Breast epithelium (tissue), 3 donors: Measurements from ENCODE around the gene KCNN3.

Experiments used
- CTCF ChIP-seq, 3 donors: fragments of 450-650 bp; IDR thresholded peaks; one replicate each; pipeline ENCODE4 v1.5.1; 2016 to 2017; ENCODE audit warnings: antibody characterized with exemption in 3 of 3, mild to moderate bottlenecking in 3 of 3, moderate library complexity in 3 of 3
- POLR2A ChIP-seq: fragments of 450-650 bp; IDR thresholded peaks from one replicate; pipeline ENCODE4 v1.6.1; 2016; ENCODE audit warnings: antibody characterized with exemption, mild to moderate bottlenecking, moderate library complexity
- POLR2AphosphoS5 ChIP-seq, 3 donors: sonication (generic); formaldehyde crosslinking; IDR thresholded peaks; one replicate each; pipeline ENCODE4 v1.6.1; 2017; ENCODE audit warnings: antibody characterized with exemption in 3 of 3

- TF ChIP-seq CTCF (IDR thresholded peaks at IDR 0.05) (no peak), POLR2A (no peak), POLR2AphosphoS5 (IDR thresholded peaks at IDR 0.05) (no peak)
These were observed 186.3 kb downstream of the KCNN3 start for GRCh38 chr1:154683820-154684219.
